ENCODE results near the gene ZNF70. TPM values are rescaled to one million over a fixed set of nuclear protein-coding genes. Genes with fewer than 3 reads are reported as not detected.
"Not testable (repeated sequence)": the region's sequence is repeated elsewhere in the genome, so short reads cannot be mapped to it uniquely, and the experiment has no call there.

Gene ZNF70
- total RNA-seq, 2 donors from 2014 or later: 0.82 to 1.1 TPM

GRCh38 chr22:23742505-23743264 lies 8.2 kb downstream of the ZNF70 start:
- H3K36me3 Mint-ChIP-seq (ENCODE audit: low read depth): peaks cover 23% of the 10 kb centered on the region
- H3K4me1 Mint-ChIP-seq: no peaks in the 10 kb centered on the region
- ATAC-seq (replicated peaks): no peak
- H3K9me3 Mint-ChIP-seq: no peaks in the 10 kb centered on the region
- no peak overlapping the region for H3K4me3 Mint-ChIP-seq
- no peaks in the 10 kb centered on the region for H3K27me3 Mint-ChIP-seq
- H3K27ac Mint-ChIP-seq: no peak overlapping the region

- no peaks in the 10 kb centered on the region for H3K27me3 Mint-ChIP-seq
- H3K4me3 Mint-ChIP-seq: no peak overlapping the region
- no peaks in the 10 kb centered on the region for H3K4me1 Mint-ChIP-seq
- no peaks in the 10 kb centered on the region for H3K36me3 Mint-ChIP-seq (ENCODE audit: low read depth)
- H3K27ac Mint-ChIP-seq: no peak overlapping the region
- no peaks in the 10 kb centered on the region for H3K9me3 Mint-ChIP-seq
- ATAC-seq (replicated peaks): no peak
Observed at GRCh38 chr22:23737696-23738095, 13.2 kb downstream of the ZNF70 start.

GRCh38 chr22:23728108-23728507 lies 22.8 kb downstream of the ZNF70 start:
- not testable (repeated sequence) for H3K9me3 Mint-ChIP-seq; ATAC-seq (replicated peaks); H3K27ac Mint-ChIP-seq; H3K36me3 Mint-ChIP-seq (ENCODE audit: low read depth); H3K27me3 Mint-ChIP-seq; H3K4me3 Mint-ChIP-seq; H3K4me1 Mint-ChIP-seq

- H3K36me3 Mint-ChIP-seq (ENCODE audit: low read depth): no peaks in the 10 kb centered on the region
- H3K27ac Mint-ChIP-seq: no peak overlapping the region
- ATAC-seq (replicated peaks): no peak
- no peak overlapping the region for H3K4me3 Mint-ChIP-seq
- no peaks in the 10 kb centered on the region for H3K4me1 Mint-ChIP-seq
- peaks cover 4% of the 10 kb centered on the region for H3K27me3 Mint-ChIP-seq
- no peaks in the 10 kb centered on the region for H3K9me3 Mint-ChIP-seq
Observed at GRCh38 chr22:23722724-23723123, 28.2 kb downstream of the ZNF70 start.

GRCh38 chr22:23722160-23722559 lies 28.8 kb downstream of the ZNF70 start:
- no peak overlapping the region for H3K27ac Mint-ChIP-seq
- H3K9me3 Mint-ChIP-seq: no peaks in the 10 kb centered on the region
- peaks cover 4% of the 10 kb centered on the region for H3K27me3 Mint-ChIP-seq
- no peaks in the 10 kb centered on the region for H3K4me1 Mint-ChIP-seq
- no peaks in the 10 kb centered on the region for H3K36me3 Mint-ChIP-seq (ENCODE audit: low read depth)
- no peak for ATAC-seq (replicated peaks)
- no peak overlapping the region for H3K4me3 Mint-ChIP-seq

- no peak overlapping the region for H3K4me3 Mint-ChIP-seq
- ATAC-seq (replicated peaks): no peak
- H3K9me3 Mint-ChIP-seq: no peaks in the 10 kb centered on the region
- no peaks in the 10 kb centered on the region for H3K4me1 Mint-ChIP-seq
- no peaks in the 10 kb centered on the region for H3K27me3 Mint-ChIP-seq
- no peak overlapping the region for H3K27ac Mint-ChIP-seq
- H3K36me3 Mint-ChIP-seq (ENCODE audit: low read depth): no peaks in the 10 kb centered on the region
Observed at GRCh38 chr22:23720855-23721254, 30.1 kb downstream of the ZNF70 start.

- no peaks in the 10 kb centered on the region for H3K4me1 Mint-ChIP-seq
- H3K27me3 Mint-ChIP-seq: no peaks in the 10 kb centered on the region
- no peak for ATAC-seq (replicated peaks)
- H3K27ac Mint-ChIP-seq: no peak overlapping the region
- peaks cover 9% of the 10 kb centered on the region for H3K36me3 Mint-ChIP-seq (ENCODE audit: low read depth)
- no peaks in the 10 kb centered on the region for H3K9me3 Mint-ChIP-seq
- H3K4me3 Mint-ChIP-seq: no peak overlapping the region
Observed at GRCh38 chr22:23718371-23719165, 32.3 kb downstream of the ZNF70 start.

GRCh38 chr22:23716811-23717801 lies 33.8 kb downstream of the ZNF70 start:
- ATAC-seq (replicated peaks): peak; percentile 95
- H3K9me3 Mint-ChIP-seq: no peaks in the 10 kb centered on the region
- peak overlapping the region; percentile 87 for H3K27ac Mint-ChIP-seq
- H3K4me1 Mint-ChIP-seq: no peaks in the 10 kb centered on the region
- no peaks in the 10 kb centered on the region for H3K27me3 Mint-ChIP-seq
- H3K36me3 Mint-ChIP-seq (ENCODE audit: low read depth): peaks cover 20% of the 10 kb centered on the region
- H3K4me3 Mint-ChIP-seq: peak overlapping the region; percentile 72

- peak overlapping the region; percentile 72 for H3K4me3 Mint-ChIP-seq
- H3K27me3 Mint-ChIP-seq: no peaks in the 10 kb centered on the region
- peak overlapping the region; percentile 65 for H3K27ac Mint-ChIP-seq
- ATAC-seq (replicated peaks): no peak
- H3K36me3 Mint-ChIP-seq (ENCODE audit: low read depth): peaks cover 33% of the 10 kb centered on the region
- no peaks in the 10 kb centered on the region for H3K4me1 Mint-ChIP-seq
- H3K9me3 Mint-ChIP-seq: no peaks in the 10 kb centered on the region
Observed at GRCh38 chr22:23715806-23716375, 35.0 kb downstream of the ZNF70 start.

- no peak for ATAC-seq (replicated peaks)
- no peaks in the 10 kb centered on the region for H3K27me3 Mint-ChIP-seq
- peaks cover 43% of the 10 kb centered on the region for H3K36me3 Mint-ChIP-seq (ENCODE audit: low read depth)
- H3K27ac Mint-ChIP-seq: peak overlapping the region; percentile 65
- peaks cover 7% of the 10 kb centered on the region for H3K4me1 Mint-ChIP-seq
- H3K9me3 Mint-ChIP-seq: no peaks in the 10 kb centered on the region
- H3K4me3 Mint-ChIP-seq: peak overlapping the region; percentile 72
Observed at GRCh38 chr22:23714596-23715578, 36.0 kb downstream of the ZNF70 start.

- ATAC-seq (replicated peaks): no peak
- no peak overlapping the region for H3K4me3 Mint-ChIP-seq
- H3K4me1 Mint-ChIP-seq: peaks cover 14% of the 10 kb centered on the region
- no peaks in the 10 kb centered on the region for H3K27me3 Mint-ChIP-seq
- no peak overlapping the region for H3K27ac Mint-ChIP-seq
- no peaks in the 10 kb centered on the region for H3K9me3 Mint-ChIP-seq
- H3K36me3 Mint-ChIP-seq (ENCODE audit: low read depth): peaks cover 52% of the 10 kb centered on the region
Observed at GRCh38 chr22:23713696-23714595, 37.0 kb downstream of the ZNF70 start.

GRCh38 chr22:23712256-23712655 lies 38.7 kb downstream of the ZNF70 start:
- no peak for ATAC-seq (replicated peaks)
- no peak overlapping the region for H3K27ac Mint-ChIP-seq
- no peak overlapping the region for H3K4me3 Mint-ChIP-seq
- H3K9me3 Mint-ChIP-seq: no peaks in the 10 kb centered on the region
- H3K36me3 Mint-ChIP-seq (ENCODE audit: low read depth): peaks cover 69% of the 10 kb centered on the region
- no peaks in the 10 kb centered on the region for H3K27me3 Mint-ChIP-seq
- H3K4me1 Mint-ChIP-seq: peaks cover 25% of the 10 kb centered on the region
